NCI-H2029 (cell line): ENCODE data around the gene PIMREG.

Source experiments
- DNase-seq: peaks from one replicate; lab custom pipeline; 2025; lab: John Stamatoyannopoulos, UW

The PIMREG gene

DNA sequence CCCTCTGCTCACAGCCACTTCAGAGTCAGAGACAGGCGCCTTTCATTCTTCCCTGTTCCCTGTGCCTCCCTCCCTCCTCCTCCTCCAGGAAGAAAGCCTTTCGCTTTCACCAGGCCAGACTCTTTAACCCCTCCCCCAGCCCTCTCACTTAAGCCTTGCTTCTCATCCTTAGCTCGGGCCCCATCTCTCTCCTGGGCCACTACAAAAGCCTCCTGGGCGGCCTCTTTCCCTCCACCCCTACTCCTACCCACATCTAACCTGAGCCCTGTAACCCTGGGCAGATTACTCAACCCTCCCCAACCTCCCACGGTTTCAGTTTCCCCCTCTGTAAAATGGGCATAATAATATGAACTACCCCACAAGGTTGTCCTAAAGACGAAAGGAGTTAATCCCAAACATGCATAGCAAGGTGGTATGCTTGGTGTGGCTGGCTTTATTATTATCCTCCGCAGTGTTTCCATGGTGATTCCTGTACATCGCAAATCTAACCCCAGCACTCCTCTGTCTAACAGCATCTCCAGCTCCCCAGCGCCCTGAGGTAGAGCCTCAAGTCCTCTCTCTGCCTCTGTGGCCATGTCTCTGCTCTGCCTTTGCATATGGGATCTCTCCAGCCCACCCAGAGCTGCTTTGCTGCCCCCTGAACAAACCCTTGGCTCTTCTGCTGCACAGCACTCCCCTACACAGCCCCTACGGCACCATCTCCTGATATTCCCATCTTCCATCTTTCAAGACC lies 17.7 kb downstream of the PIMREG start:
- no peak for DNase-seq

- DNase-seq: no peak
Measured at GRCh38 chr17:6462692-6463091, 18.4 kb downstream of the PIMREG start.

DNA sequence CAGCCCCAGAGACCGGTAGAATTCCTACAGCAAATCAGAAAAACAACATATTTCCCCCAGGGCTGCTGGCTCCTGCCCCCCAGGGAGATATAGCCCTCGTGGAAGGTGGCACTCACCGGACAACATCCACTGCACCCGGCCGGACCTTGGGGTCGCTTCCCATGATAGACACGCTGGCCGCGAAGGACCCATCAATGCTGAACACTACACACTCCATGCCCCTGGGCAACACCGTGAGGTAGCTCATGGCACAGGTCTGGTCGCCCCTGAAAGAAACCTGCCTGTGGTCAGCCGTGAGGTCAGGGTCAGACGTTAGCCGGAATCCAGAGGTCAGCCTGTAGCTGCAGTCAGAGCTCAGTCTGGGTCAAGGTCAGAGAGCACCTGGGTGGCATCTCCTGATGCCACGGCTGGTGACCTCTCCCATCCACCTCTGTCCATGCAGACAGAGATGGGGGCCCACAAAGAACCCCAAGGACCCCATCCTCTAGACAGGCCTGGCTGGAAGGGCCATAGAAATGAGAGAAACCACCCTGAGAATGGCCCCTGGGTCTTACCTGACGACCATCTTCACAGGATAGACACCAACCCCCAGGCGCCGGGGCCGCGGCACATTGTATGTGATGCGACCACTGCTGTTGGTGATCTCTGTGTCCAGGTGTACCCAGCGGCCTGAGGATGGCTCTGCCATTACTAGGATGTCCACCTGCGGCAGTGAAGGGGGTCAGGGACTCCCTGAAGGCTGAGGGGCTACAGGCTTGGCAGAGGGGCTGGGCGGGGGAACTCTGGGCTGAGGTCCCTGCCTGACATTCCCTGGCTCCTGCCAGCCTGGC lies 19.6 kb downstream of the PIMREG start:
- DNase-seq: no peak

- no peak for DNase-seq
Measured at GRCh38 chr17:6464446-6465041, 20.3 kb downstream of the PIMREG start.

GRCh38 chr17:6465206-6466003 lies 21.1 kb downstream of the PIMREG start:
- DNase-seq: no peak

GRCh38 chr17:6467567-6467966 lies 23.3 kb downstream of the PIMREG start:
- no peak for DNase-seq

DNA sequence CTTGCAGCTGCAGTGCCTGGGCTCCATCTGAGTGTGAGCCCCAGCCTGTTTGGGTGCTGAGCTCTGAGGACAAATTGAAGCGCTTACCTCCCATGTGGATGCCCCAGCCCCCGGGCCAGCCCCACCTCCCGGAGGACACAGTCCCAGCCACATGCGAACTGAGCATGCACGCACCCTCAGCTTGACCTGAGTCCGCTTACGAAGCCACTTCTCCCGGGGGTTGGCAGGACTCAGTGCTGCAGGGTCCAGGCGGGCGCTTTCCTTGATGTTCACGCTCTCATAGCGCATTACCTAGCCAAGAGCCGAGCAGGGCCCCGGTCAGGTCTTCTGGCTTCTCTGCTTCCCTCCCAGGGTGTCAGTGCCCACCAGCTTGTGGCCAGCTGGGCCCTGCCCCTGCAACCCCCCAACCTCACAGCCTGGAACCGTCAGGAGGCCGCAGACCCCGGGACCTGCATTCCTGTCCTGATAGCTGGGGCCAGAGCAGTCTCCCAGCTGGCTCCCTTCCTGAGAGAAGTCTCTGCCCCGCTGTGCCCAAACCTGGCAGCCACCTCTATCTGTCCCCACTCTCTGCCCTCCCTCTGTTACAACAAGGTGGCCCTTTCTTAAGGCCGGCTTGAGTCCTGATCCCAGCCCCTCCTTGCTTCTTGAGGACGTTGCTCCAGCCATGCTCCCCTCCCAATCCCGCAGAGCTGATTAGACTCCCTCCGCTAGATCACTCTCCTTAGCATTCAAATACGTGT lies 24.0 kb downstream of the PIMREG start:
- DNase-seq: no peak

DNA sequence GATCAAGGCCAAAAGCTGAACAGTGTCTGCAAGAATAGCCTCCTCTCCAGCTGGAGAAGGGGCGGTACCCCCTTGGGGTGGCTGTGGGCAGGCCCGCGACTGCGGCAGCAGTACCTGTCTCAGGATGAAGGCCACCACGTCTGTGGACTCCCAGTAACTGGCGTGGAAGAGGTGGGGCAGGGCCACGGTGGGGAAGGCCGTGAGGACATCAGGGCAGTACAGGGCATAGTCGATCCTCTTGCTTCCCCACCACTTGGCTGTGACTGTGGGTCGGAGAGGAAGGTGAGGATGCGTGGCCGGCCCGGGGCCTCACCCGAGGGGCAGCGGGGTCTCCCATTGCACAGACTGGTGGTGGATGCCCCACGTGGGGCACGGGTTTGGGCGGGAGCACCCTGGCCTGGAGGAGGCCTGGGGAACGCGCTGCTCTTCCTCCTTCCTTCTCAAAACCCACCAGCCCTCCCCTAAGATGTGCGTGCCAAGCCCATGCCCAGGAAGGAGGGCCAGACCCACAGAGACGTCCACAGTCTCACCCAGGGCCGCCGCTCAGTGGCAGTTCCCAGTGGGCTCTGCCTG lies 26.0 kb downstream of the PIMREG start:
- DNase-seq: no peak

DNA sequence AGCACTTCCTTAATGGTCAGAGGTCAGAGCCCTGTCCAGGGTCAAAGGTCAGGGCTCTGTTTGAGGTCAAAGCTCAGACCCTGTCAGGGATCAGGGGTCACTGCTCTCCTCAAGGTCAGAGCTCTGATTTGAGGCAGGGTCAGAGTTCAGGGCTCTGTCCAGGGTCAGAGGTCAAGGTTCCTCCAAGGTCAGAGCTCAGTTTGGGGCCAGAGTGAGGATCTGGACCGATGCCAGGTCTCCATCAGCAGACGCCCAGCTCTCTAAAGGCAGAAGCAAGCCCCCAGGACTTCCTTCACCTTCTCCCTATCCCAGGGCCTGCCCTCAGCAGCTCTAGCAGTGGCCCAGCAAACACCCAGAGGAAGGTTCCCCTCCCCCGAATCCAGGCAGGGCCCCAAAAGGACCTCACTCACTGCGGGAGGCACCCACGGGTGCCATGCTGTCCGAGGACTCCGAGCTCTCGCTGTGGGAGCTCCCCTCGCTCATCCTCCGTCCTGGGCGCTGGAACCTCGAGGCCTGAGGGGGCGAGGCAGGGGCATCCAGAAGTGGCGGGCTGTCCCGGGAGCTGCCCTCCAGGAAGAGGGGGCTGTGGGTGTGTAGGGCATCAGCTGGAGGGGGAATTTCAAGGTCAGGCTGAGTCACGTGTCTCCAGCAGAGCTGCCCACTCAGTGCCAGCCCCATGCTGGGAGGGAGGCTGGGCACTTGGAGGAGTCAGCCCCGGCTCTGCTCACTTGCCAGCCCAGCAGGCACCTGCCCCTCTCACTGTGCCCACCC lies 26.7 kb downstream of the PIMREG start:
- DNase-seq: no peak

GRCh38 chr17:6471531-6472465 lies 27.5 kb downstream of the PIMREG start:
- no peak for DNase-seq

DNA sequence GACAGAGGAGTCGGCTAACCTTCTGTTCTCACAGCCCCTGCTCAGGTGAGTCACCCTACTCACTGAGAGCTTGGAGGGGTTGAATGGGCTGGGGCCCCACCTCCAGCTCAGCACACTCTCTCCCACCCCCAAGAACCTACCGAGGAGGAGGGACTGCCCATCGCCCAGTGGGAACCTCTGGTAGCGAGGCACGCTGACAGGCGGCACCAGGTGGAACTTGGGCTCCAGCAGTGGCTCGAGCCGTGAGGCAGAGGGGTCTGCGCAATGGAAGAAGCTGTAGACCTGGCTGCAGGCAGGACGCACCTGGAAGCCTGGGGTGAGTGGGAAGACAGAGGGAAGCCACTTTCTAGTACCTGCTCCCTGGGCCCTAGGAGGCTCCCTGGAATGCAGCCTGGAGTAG lies 28.3 kb downstream of the PIMREG start:
- DNase-seq: no peak

DNA sequence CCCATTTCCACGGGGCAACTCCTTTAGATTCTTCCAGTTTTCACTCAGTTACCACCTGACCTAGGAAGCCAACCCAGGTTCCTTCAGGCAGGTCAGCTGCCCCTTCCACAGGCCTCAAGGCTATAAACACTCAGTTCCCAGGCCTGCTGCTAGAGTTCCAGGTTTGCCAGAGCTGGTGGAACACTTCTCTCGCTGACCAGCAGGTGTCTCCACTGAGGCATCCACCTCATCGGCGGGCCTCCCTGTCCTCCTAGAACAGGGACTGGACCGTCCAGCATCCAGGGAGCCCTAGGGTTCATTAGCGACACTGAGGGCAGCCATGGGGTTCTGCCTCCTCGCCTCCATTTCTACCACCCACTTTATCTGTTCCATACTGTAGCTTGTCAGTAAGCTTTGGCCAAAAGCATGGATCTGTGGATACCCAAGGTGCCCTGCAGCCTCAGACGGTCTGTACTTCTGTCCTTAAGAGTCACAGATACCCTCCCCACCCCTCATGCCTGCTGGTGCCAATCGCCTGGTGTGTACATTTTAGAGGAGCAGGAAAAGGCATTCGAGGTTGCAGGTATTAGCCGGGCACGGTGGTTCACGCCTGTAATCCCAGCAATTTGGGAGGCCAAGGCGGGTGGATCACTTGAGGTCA lies 29.0 kb downstream of the PIMREG start:
- peak; percentile 29 for DNase-seq

DNA sequence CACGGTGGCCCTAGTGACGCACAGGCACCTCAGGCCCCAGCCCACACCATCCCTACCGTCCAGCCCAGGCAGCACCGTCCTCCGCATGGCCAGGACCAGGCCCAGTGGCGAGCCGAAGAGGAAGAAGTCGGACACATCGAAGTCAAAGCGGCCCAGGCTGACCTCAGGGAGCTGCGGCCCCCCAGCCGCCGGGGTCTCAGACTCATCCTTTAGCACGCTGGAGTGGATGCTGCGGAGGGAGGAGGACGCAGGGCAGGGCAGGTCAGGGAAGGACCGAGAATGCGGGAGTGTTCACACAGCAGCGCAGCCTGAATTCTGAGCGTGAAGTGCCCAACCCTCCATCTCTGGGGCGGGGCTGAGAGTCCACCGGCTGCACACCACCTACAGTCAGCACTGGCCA lies 30.1 kb downstream of the PIMREG start:
- DNase-seq: no peak

GRCh38 chr17:6474906-6475305 lies 30.7 kb downstream of the PIMREG start:
- DNase-seq: no peak

DNA sequence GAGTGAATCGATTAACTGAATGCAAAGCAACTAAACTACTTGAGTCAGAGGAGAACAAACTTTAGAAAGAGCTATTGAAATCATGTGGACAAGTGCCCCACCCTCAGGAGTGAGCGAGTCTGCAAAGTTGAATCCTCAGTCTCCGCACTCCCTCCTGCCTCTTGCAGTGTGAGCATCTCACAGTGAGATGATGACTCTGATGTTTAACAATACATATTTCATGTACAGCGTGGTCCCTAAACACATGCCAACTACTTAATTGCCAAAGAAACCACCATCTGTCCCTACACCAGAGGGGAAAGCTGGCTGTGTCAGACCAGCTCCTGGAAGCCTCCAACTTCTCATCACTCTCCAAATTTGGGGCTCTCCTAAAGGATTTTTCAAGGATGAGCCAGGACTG lies 31.2 kb downstream of the PIMREG start:
- DNase-seq: no peak

GRCh38 chr17:6476076-6476809 lies 32.0 kb downstream of the PIMREG start:
- DNase-seq: no peak

GRCh38 chr17:6476810-6477179 lies 32.5 kb downstream of the PIMREG start:
- no peak for DNase-seq

DNA sequence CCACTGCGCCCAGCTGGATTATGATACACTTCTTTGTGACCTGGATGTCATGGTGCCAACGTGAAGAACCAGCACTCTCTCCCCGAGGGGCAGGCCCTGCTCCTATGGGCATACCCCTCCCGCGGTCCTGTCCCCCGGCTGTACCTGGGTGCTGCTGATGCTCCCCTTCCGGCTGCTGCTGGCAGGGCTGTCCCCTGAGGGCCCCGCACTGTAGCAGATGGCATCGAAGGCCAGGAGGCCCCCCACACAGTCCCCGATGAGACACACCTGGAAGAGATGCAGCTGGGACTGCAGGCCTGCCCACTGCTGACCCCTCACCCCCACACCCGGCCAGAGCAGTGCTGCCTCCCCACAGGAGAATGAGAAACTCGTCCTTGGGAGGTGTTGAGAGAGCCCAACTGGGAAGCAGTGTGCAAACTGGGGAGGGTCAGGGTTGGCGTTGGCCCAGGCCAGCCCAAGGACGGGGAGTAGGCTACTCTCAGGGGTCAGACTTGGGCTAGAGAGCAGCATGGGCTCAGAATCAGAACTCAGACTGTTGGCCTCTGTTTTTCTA lies 33.7 kb downstream of the PIMREG start:
- no peak for DNase-seq
